Measurements from ENCODE around the gene DCTN1. TPM values are rescaled to one million over a fixed set of nuclear protein-coding genes. Genes with fewer than 3 reads are reported as not detected.

DCTN1 gene
- polyA plus RNA-seq, 2 of the 4 experiments (the other 2 are of a cell fraction) = 95.1 to 106 TPM

DNA sequence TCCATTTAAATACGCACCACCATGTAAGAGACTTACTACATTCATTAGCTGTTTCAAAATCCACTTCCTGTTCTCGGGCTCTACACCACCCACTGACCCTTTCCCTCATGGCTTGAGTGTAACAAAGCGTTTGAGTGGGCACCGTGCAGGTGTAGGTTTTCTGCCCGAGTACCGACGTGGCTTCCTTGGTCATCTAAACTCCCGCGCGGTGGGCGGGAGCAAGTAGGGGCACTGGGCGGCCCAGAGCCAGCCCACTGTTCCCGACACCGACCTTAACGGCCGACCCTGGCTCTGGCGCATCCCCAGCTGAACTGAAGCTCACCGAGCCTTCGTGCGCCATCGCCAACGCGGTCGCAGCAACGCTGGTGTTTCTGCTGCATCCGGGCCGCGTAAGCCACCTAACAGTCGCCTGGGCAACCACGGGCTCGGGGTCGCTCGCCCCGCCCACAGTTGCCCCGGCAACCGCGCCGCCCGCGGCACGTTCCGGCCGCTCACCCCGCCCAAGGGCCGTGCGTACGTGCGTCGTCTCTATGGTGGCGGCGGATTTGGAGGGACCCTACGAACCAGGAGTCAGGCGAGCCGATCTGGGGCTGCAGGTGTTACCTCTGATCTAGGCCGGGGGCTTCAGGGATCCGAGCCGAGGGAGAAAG is 41.2 kb upstream of the DCTN1 start, which contains the start of the genes C2orf81 and WDR54:
Gene C2orf81 (minus strand): TSS at position 399 of the 650 bp plus-strand sequence. CDS start 59 bp downstream, at position 340.
Gene WDR54 (plus strand): TSS at position 510 of the 650 bp plus-strand sequence. CDS start 424 bp downstream, outside the sequence.
- DNase-seq (ENCODE audit: low read depth in 1 of 2, low spot score in 1 of 2) (peak; percentile 93 to 94), FAIRE-seq (no peak), ATAC-seq (peak; percentile 90 to 93)
- Histone ChIP-seq H3K4me2 (peak within 1 kb of the TSS; percentile 66), H3K4me1 (peaks cover 6% of the 10 kb centered on the region; the same call in 1 of the 3 replicates), H3K27ac (peak within 1 kb of the TSS; percentile 80 to 87), H3K4me3 (peak within 1 kb of the TSS; percentile 85), H3K9me3 (no peaks in the 10 kb centered on the region)
- WGBS (ENCODE audit: missing lambda C conversion rate) = 1% methylated on average over 49 of the region's 57 CpGs
- ChIA-PET POLR2A (interaction anchor here (1.0 to 1.5 kb wide), 8 partner anchors 13 to 684 kb away, joined by 3 to 9 read pairs (median 4); partner anchors contain the start of genes INO80B, TPRKB and WBP1), CTCF (interaction anchor here (0.9 to 2.3 kb wide), 6 partner anchors 12 to 597 kb away, joined by 3 to 7 read pairs (median 3); no protein-coding TSS in a partner anchor)
- TF ChIP-seq MAFK (IDR thresholded peaks at IDR 0.05; ENCODE audit: partially characterized antibody) (no peak), HEYL (CRISPR knock-in tag; IDR thresholded peaks at IDR 0.05) (no peak), HES2 (IDR thresholded peaks at IDR 0.05) (no peak), POLR2A (IDR thresholded peaks at IDR 0.05; ENCODE audit: low read length) (peak; percentile 86), ZNF302 (CRISPR knock-in tag; IDR thresholded peaks at IDR 0.05) (no peak), RFX5 (IDR thresholded peaks at IDR 0.05) (peak; percentile 47; the same call in 1 of the 2 replicates), FOSL2 (IDR thresholded peaks at IDR 0.05) (no peak), FOSL2 (CRISPR knock-in tag; IDR thresholded peaks at IDR 0.05) (no peak), RCOR1 (IDR thresholded peaks at IDR 0.05; ENCODE audit: low read depth, low read length) (no peak), RAD21 (conservative IDR thresholded peaks at IDR 0.05 in 1 of 2, IDR thresholded peaks at IDR 0.05 in 1 of 2) (no peak), CHD4 (IDR thresholded peaks at IDR 0.05; ENCODE audit: borderline replicate concordance) (no peak), KDM5A (IDR thresholded peaks at IDR 0.05) (no peak), PHF8 (IDR thresholded peaks at IDR 0.05; ENCODE audit: borderline replicate concordance, low read depth) (peak; percentile 90), RARB (CRISPR knock-in tag; IDR thresholded peaks at IDR 0.05) (peak; percentile 55; the same call in 1 of the 2 replicates), MYC (IDR thresholded peaks at IDR 0.05; ENCODE audit: borderline replicate concordance, low read length) (peak; percentile 18; the same call in 1 of the 2 replicates), JUN (IDR thresholded peaks at IDR 0.05) (peak; percentile 60 to 64; a peak in 2 of 5 replicates), HOXB5 (CRISPR knock-in tag; IDR thresholded peaks at IDR 0.05) (no peak), TFCP2L1 (CRISPR knock-in tag; IDR thresholded peaks at IDR 0.05) (peak; percentile 61; the same call in 1 of the 2 replicates), POLR2AphosphoS2 (conservative IDR thresholded peaks at IDR 0.05; ENCODE audit: low read length) (no peak), NPAS2 (CRISPR knock-in tag; IDR thresholded peaks at IDR 0.05; ENCODE audit: borderline replicate concordance) (no peak), NFE2L2 (conservative IDR thresholded peaks at IDR 0.05; ENCODE audit: low read length) (no peak), HMGXB4 (CRISPR knock-in tag; IDR thresholded peaks at IDR 0.05; ENCODE audit: borderline replicate concordance) (no peak), NR3C1 (IDR thresholded peaks at IDR 0.05) (no peak), SREBF2 (IDR thresholded peaks at IDR 0.05) (no peak), HDAC2 (IDR thresholded peaks at IDR 0.05) (no peak), RNF2 (IDR thresholded peaks at IDR 0.05; ENCODE audit: borderline replicate concordance, low read depth) (no peak), FOXS1 (CRISPR knock-in tag; IDR thresholded peaks at IDR 0.05) (no peak), HOXB13 (CRISPR knock-in tag; IDR thresholded peaks at IDR 0.05; ENCODE audit: low read depth) (0 out of 2 replicates have a peak, but pooled peaks have one; percentile 26), EP300 (IDR thresholded peaks at IDR 0.05) (no peak), CHD2 (IDR thresholded peaks at IDR 0.05; ENCODE audit: low read length, partially characterized antibody) (no peak), TP53 (CRISPR knock-in tag; IDR thresholded peaks at IDR 0.05) (no peak), CEBPB (IDR thresholded peaks at IDR 0.05) (no peak)
- TF ChIP-seq, protein P1, sequence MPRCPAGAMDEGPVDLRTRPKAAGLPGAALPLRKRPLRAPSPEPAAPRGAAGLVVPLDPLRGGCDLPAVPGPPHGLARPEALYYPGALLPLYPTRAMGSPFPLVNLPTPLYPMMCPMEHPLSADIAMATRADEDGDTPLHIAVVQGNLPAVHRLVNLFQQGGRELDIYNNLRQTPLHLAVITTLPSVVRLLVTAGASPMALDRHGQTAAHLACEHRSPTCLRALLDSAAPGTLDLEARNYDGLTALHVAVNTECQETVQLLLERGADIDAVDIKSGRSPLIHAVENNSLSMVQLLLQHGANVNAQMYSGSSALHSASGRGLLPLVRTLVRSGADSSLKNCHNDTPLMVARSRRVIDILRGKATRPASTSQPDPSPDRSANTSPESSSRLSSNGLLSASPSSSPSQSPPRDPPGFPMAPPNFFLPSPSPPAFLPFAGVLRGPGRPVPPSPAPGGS (IDR thresholded peaks at IDR 0.05) = peak; percentile 47; the same call in 1 of the 3 replicates
- TF ChIP-seq, protein P2, sequence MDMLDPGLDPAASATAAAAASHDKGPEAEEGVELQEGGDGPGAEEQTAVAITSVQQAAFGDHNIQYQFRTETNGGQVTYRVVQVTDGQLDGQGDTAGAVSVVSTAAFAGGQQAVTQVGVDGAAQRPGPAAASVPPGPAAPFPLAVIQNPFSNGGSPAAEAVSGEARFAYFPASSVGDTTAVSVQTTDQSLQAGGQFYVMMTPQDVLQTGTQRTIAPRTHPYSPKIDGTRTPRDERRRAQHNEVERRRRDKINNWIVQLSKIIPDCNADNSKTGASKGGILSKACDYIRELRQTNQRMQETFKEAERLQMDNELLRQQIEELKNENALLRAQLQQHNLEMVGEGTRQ (IDR thresholded peaks at IDR 0.05) = no peak
- TF ChIP-seq, protein P3, sequence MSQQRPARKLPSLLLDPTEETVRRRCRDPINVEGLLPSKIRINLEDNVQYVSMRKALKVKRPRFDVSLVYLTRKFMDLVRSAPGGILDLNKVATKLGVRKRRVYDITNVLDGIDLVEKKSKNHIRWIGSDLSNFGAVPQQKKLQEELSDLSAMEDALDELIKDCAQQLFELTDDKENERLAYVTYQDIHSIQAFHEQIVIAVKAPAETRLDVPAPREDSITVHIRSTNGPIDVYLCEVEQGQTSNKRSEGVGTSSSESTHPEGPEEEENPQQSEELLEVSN (IDR thresholded peaks at IDR 0.05; ENCODE audit: borderline replicate concordance, low read depth) = peak; percentile 93
- TF ChIP-seq, protein P4, sequence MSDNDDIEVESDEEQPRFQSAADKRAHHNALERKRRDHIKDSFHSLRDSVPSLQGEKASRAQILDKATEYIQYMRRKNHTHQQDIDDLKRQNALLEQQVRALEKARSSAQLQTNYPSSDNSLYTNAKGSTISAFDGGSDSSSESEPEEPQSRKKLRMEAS (IDR thresholded peaks at IDR 0.05) = peak; percentile 97
- TF ChIP-seq, protein P5, sequence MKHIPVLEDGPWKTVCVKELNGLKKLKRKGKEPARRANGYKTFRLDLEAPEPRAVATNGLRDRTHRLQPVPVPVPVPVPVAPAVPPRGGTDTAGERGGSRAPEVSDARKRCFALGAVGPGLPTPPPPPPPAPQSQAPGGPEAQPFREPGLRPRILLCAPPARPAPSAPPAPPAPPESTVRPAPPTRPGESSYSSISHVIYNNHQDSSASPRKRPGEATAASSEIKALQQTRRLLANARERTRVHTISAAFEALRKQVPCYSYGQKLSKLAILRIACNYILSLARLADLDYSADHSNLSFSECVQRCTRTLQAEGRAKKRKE (CRISPR knock-in tag; IDR thresholded peaks at IDR 0.05; ENCODE audit: low read depth) = 0 out of 2 replicates have a peak, but pooled peaks have one; percentile 28

Data from A549 (cell line).